HG03060 (cell line): Measurements from ENCODE around the gene CPA2.
A peak's percentile ranks its signal among the peaks of the same experiment; 100 is the strongest.
"Not testable (repeated sequence)": the region's sequence is repeated elsewhere in the genome, so short reads cannot be mapped to it uniquely, and the experiment has no call there.

Experiments
- ATAC-seq: cut with Tn5 transposase; IDR thresholded peaks from one replicate; pipeline ENCODE4 v1.9.1; 2021; ENCODE audit warnings: low read depth, moderate number of reproducible peaks; ENCODE audit not compliant: unreplicated experiment

The CPA2 gene

GRCh38 chr7:130266258-130266960 lies at the start of gene CPA2:
CPA2 (plus strand) TSS chr7:130266863; CDS start chr7:130266882, 19 bp downstream.
- no peak for ATAC-seq

GRCh38 chr7:130218806-130219620 lies 47.6 kb upstream of the CPA2 start:
- no peak for ATAC-seq

GRCh38 chr7:130219871-130220270 lies 46.8 kb upstream of the CPA2 start:
- no peak for ATAC-seq

GRCh38 chr7:130221746-130222145 lies 44.9 kb upstream of the CPA2 start:
- ATAC-seq = no peak

- ATAC-seq = no peak
Observed at GRCh38 chr7:130223646-130224045, 43.0 kb upstream of the CPA2 start.

GRCh38 chr7:130224210-130224609 lies 42.5 kb upstream of the CPA2 start:
- ATAC-seq = no peak

- not testable (repeated sequence) for ATAC-seq
Observed at GRCh38 chr7:130224923-130225322, 41.7 kb upstream of the CPA2 start.

- ATAC-seq = no peak
Observed at GRCh38 chr7:130226333-130226732, 40.3 kb upstream of the CPA2 start.

- ATAC-seq = no peak
Observed at GRCh38 chr7:130227883-130228575, 38.6 kb upstream of the CPA2 start.

- no peak for ATAC-seq
Observed at GRCh38 chr7:130228840-130229502, 37.7 kb upstream of the CPA2 start.

GRCh38 chr7:130229981-130230380 lies 36.7 kb upstream of the CPA2 start:
- not testable (repeated sequence) for ATAC-seq

- ATAC-seq = no peak
Observed at GRCh38 chr7:130231792-130232191, 34.9 kb upstream of the CPA2 start.

- ATAC-seq = no peak
Observed at GRCh38 chr7:130232209-130232608, 34.5 kb upstream of the CPA2 start.

GRCh38 chr7:130234078-130234477 lies 32.6 kb upstream of the CPA2 start:
- no peak for ATAC-seq

GRCh38 chr7:130236361-130236760 lies 30.3 kb upstream of the CPA2 start:
- ATAC-seq = not testable (repeated sequence)

GRCh38 chr7:130240240-130240639 lies 26.4 kb upstream of the CPA2 start:
- ATAC-seq = no peak

GRCh38 chr7:130242198-130243014 lies 24.3 kb upstream of the CPA2 start:
- ATAC-seq = peak; percentile 42

- not testable (repeated sequence) for ATAC-seq
Observed at GRCh38 chr7:130243486-130243885, 23.2 kb upstream of the CPA2 start.

- not testable (repeated sequence) for ATAC-seq
Observed at GRCh38 chr7:130246491-130246890, 20.2 kb upstream of the CPA2 start.

GRCh38 chr7:130248842-130249241 lies 17.8 kb upstream of the CPA2 start:
- ATAC-seq = not testable (repeated sequence)
